ENCODE measurements around the gene FHIT.
"Not testable (repeated sequence)": the region's sequence is repeated elsewhere in the genome, so short reads cannot be mapped to it uniquely, and the experiment has no call there.

FHIT gene

DNA sequence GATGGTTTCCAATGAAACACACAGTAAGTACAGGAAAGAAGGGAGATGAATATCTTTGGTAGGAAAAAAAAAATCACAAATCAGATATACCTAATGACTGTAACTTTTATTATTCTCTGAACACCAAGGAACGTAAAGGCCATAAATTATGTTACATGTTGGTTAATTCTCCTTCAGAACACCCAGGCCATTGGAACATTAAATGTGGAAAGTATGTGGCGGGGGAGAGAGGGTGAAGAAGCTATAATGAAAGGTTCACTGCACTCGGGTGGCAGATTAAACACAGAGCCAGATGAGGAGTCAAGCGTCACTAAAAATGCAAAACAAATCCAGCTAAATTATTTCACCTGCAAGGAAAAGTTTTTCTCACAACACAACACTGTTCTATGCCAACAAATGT is 193.8 kb downstream of the FHIT start:
- no peak for DNase-seq (ENCODE audit: low spot score)

GRCh38 chr3:61055447-61055846 is 195.8 kb downstream of the FHIT start:
- no peak for DNase-seq (ENCODE audit: low spot score)

DNA sequence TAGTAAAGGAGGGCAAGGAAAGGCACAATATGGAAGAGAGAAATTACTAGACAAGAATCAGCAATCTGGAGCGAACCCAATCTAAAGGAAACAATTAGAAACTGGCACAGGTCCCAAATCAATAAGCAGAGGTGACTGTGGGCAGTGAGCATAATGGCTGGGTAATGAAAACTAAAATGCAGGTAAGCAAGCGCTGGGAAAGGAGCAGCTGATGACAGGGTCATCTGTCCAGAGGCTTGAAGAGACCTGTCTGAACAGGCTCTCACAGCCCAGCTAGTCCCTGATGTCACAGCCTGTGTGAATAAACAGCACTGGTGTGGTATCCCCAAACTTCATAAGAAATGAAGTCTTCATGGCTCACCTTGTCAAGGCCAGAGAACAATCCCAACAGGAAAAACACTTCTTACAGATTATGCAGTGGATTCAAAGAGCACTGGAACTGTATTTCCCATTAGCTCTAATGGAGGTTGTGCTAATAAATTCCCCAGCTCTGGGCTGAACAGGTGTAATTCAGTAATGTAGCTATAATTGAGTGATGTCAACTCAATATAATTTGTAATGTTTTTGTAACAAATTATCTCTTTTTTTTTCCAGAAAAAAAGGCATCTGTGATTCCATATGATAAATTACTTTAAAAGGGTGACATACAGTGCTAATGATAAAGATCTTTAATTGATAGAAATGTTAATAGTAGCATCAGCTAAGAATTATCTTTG is 197.3 kb downstream of the FHIT start:
- no peak for DNase-seq (ENCODE audit: low spot score)

DNA sequence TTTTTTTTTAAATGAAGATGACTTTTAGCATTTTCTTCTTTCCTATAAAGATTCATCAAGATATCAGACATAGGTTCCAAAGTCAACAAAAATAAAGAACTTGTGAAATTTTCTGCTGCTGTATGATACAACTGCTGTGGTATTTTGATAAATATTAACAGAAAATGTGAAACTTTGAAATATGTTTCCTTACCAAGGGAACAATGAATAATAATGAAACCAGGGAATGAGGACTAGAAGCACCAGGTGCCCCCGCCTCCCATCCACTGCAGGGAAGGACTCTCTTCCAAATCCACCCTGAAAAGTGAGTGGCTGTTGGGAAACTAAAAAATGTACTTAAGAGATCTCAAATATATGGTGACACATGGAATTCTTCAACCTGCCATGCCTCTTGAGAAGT is 198.4 kb downstream of the FHIT start:
- DNase-seq (ENCODE audit: low spot score) = no peak

DNA sequence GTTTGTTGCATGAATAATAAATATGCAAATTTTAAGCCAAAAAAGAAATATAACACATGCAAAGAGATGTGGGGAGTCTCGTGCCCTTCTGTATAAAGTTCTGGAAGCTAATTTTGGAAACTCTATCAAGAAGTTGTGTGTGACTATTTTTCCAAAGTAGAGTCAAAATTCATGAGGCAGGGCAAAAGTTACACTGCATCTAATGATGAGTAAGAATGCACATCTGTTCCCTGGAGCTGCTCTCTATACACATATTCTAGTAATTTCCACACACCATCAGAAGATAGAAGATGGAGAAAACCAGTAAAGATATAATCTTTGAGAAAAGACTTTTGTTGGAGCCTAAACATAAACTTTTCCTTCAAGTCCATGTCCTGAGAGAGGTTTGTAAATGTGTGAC is 199.6 kb downstream of the FHIT start:
- DNase-seq (ENCODE audit: low spot score) = no peak

- not testable (repeated sequence) for DNase-seq (ENCODE audit: low spot score)
Observed at GRCh38 chr3:61045169-61045568, 206.1 kb downstream of the FHIT start.

GRCh38 chr3:61043156-61043555 is 208.1 kb downstream of the FHIT start:
- DNase-seq (ENCODE audit: low spot score) = no peak

DNA sequence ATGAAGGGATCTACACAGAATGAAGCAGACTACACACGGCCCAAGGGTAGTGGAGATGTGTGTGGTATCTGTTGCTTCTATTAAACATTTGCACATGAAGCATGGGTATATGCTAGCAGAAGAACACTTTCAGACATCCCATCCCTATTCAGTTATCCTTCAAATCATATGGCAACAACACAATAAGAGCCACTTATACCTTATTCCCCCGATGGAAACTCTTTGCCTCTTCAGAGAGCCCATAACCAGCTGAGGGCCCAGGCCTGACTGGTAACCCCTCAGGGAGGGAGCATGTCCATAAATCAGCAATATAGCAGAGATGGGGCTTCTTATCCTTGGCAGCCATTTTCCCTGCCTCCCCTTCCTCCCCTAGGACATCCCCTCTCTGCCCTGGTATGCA is 210.6 kb downstream of the FHIT start:
- DNase-seq (ENCODE audit: low spot score) = no peak

DNA sequence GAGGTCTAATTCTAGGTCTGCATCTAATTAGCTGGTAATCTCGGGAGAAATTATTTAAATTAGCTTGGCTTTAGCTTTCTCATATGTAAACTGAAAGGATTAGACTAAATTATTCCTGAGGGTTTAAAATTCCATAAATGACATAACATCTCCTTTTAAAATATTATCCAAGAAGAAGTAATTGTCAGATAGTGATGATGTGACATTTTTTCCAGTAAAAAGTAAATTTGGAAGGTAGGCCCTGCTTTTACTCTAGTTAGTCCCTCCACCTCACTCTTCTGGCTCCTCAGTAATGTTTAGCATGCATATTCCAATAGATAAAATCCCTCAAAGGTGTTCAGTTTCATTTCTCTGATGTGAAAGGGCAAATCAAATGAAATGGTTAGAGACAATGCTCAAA is 215.7 kb downstream of the FHIT start:
- DNase-seq (ENCODE audit: low spot score) = no peak

DNA sequence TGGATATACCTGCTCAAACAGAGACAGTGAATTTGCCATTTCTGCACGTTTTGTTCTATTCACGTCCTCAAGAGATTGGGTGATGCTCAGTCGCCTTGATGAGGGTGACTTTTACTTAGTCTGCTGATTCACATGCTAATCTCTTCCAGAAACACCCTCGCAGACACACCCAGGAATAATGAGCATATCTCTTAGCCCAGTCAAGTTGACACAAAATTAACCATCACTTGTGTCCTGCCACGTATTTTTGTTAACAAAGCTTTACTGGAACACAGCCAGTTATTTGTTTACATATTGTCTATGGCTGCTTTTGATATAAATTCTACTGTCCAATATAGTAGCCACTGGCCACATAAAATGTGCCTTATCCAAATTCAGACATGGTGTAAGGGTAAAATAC is 218.3 kb downstream of the FHIT start:
- DNase-seq (ENCODE audit: low spot score) = no peak

DNA sequence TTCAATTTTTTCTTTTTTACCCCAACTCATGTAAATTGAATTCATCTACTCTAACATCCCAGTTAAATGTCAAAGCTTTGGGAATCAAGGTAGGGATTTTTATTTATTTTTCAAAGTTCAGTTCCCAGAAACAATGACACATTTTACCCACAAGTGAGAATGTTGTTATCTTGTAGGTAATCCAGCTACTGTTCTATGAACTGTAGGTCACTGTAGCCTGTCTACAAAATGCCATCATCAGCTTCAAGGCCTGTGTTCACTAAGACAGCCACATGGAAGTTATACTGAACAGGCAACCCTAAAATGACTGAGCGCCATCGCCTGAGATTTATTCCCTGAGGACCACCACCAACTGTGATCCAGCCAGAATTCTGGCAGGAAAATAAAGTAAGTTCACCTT is 219.7 kb downstream of the FHIT start:
- no peak for DNase-seq (ENCODE audit: low spot score)

- DNase-seq (ENCODE audit: low spot score) = no peak
Observed at GRCh38 chr3:61030469-61031035, 220.7 kb downstream of the FHIT start.

DNA sequence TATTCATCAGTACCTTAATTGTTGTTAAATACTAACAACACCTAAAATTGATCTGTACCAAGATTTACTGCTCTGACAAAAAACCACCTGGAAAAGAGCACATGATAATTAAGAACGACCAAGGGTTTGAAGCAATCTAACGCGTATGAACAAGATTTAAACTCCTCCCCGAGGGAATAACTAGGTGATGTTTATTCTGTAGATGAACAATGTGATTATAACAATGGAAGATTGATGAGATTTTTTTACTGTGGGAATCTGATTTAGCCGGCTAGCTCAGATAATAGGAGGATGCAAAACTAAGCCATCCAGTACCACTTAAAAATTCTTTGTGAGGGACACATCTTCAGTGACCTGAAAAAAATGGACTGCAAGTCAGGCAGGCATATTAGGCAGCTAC is 222.1 kb downstream of the FHIT start:
- no peak for DNase-seq (ENCODE audit: low spot score)

- no peak for DNase-seq (ENCODE audit: low spot score)
Observed at GRCh38 chr3:61018807-61019206, 232.4 kb downstream of the FHIT start.

DNA sequence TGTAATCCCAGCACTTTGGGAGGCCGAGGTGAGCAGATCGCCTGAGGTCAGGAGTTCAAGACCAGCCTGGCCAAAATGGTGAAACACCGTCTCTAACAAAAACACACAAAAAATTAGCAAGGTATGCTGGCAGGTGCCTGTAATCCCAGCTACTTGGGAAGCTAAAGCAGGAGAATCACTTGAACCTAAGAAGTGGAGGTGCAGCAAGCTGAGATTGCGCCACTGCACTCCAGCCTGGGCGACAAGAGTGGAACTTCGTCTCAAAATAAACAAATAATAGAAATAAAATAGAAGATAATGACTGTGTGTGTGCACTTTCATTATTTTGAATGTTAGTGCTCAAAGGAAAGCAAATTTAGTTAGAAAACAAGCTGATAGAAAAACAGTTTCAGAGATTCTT is 234.2 kb downstream of the FHIT start:
- DNase-seq (ENCODE audit: low spot score) = not testable (repeated sequence)

DNA sequence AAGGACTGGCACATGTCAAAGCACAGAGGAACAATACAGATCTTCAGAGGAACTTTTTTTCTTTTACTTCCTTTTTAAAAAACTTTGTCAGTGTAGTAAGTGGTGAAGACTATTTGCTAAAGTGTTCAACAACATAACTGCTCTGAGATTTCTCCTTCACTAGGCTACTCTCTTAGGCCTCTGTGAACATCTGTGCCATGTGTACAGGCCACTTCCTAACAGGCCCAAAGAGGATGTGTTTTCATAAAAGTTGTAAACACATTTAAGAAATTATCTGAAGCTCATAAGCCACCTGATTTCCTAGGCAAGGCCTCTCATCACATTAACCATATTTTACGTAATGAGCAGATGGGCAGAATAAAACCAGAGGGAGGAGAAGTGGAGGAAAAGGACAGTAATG is 235.4 kb downstream of the FHIT start:
- no peak for DNase-seq (ENCODE audit: low spot score)

DNA sequence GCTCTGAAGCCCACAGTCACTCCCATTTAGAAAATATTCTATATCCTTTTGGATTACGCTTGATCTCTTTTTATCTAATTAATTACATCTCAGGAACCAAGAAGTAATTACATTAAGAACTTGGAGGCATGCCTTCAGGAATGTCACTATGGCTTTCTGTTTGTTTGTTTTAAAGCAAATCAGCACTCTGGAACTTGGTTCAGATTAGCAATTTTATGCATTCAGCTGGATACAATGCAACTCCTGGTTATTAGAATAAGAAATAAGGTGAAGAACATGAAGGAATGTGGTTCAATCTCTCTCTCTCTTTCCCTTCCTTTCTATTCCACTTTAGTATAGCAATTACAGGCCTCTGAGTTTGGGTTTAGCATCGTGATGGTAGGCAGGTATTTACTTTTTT is 235.8 kb downstream of the FHIT start:
- no peak for DNase-seq (ENCODE audit: low spot score)

- DNase-seq (ENCODE audit: low spot score) = no peak
Observed at GRCh38 chr3:61008998-61009380, 242.3 kb downstream of the FHIT start.

DNA sequence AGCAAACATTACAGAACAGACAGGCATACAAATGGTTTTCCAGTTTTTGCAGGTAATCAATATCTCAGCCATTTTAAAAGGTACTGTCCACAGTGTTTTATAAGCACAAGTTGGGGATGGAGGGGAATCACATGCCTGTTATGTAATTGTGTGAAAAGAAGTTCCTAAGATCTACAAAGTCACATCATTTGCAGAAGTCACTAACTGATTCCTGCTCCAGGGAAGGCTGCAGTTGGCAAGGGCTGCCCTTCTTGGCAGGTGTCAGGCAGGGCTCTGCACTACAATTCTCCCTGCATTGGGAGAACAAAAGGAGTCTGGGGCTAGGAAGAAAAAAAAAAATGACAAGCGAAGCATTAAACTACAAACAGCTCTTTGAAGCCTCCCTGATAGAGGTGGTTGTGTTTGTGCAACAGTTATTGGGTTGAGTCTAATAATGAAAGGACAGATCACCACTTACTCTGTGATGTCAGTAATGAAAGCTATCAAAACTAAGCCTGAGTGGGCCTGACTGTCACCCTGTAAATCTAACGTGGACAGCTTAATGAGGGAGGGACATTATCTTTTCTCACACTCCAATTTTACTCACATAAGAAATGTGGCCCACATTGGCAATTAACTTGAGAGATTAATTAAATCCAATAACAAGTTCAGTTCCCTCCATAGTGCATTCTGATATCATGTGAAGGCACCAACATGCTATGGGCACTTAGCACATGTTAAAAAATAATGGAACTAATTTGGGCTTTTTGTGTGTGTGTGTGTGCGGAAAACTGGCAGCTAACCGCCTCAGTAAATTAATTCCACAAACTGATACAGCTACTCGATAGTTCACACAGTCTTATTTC is 242.9 kb downstream of the FHIT start:
- no peak for DNase-seq (ENCODE audit: low spot score)

- DNase-seq (ENCODE audit: low spot score) = no peak
Observed at GRCh38 chr3:61005591-61005990, 245.7 kb downstream of the FHIT start.

DNA sequence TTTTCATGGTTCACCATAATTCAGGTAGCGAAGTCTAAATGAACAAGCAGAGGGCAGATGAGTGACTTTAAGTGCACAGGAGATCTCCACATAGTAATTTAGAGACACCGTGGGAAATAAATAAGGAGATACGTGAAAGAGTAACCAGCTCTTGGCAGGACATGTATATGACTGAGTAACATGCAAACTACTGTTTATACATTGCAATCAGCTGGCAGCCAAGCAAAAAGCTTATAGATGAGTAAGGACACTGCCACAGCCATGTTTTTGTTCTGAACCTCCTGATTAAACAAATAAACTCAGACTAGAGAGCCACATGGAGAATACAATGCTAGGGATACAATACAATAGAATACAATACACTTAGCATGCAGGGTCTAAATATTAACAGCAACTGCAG is 252.4 kb downstream of the FHIT start:
- DNase-seq (ENCODE audit: low spot score) = no peak

DNA sequence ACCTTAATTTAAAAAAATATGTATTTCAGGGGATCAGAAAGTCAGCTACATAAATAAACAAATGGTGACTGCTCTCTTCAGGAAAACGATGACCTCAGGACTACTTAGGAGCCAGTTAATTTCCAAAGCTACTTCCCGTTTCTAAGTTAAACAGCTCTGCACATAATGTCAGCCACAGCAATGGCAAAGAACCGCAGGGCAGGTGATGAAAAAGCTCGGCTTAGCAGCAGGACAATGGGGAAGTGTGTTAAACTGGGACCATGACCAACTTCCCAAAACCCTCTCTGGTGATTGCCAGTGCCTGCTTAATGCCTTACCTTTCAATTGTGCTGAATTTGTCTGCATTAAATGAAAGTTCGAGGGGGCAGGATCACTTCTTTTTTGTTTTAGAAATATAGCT is 258.9 kb downstream of the FHIT start:
- DNase-seq (ENCODE audit: low spot score) = no peak

GRCh38 chr3:60990442-60990730 is 260.9 kb downstream of the FHIT start:
- no peak for DNase-seq (ENCODE audit: low spot score)

Data from AG08396 (cell line).